GM12864 (cell line): ENCODE data around the gene TAF6.

ENCODE experiments used
- DNase-seq: peaks from one replicate; pipeline ENCODE4 v3.0.0-alpha.2; 2011; ENCODE audit warnings: low read depth
- H3K4me3 ChIP-seq: 2 replicates; pipeline ENCODE4 v1.5.1; 2011; ENCODE audit warnings: mild to moderate bottlenecking, low read depth, low read length, control low read depth
- CTCF ChIP-seq: IDR thresholded peaks from 2 replicates; pipeline ENCODE4 v1.5.1; 2011; ENCODE audit warnings: low read depth, mild to moderate bottlenecking, moderate library complexity, low read length, control low read depth, inconsistent platforms; ENCODE audit errors: missing control alignments

Gene TAF6

GRCh38 chr7:100077205-100077604, 42.0 kb downstream of the TAF6 start:
- no peak for DNase-seq
- no peak for TF ChIP-seq CTCF
- H3K4me3 ChIP-seq: no peak overlapping the region

GRCh38 chr7:100075418-100075817, 43.7 kb downstream of the TAF6 start:
- no peak for DNase-seq
- no peak for TF ChIP-seq CTCF
- no peak overlapping the region for H3K4me3 ChIP-seq

GRCh38 chr7:100074841-100075240, 44.3 kb downstream of the TAF6 start:
- TF ChIP-seq CTCF: no peak
- H3K4me3 ChIP-seq: no peak overlapping the region
- DNase-seq: no peak

GRCh38 chr7:100072462-100072861, 46.7 kb downstream of the TAF6 start:
- DNase-seq: no peak
- H3K4me3 ChIP-seq: no peak overlapping the region

GRCh38 chr7:100071018-100071723, 48.0 kb downstream of the TAF6 start:
- DNase-seq: no peak
- H3K4me3 ChIP-seq: no peak overlapping the region
- TF ChIP-seq CTCF: no peak

More at GRCh38 chr7:100072462-100072861, 46.7 kb downstream of the TAF6 start:
- TF ChIP-seq CTCF: no peak

GRCh38 chr7:100069991-100070390, 49.2 kb downstream of the TAF6 start:
- DNase-seq: no peak
- no peak overlapping the region for H3K4me3 ChIP-seq
- TF ChIP-seq CTCF: no peak

GRCh38 chr7:100066953-100067352, 52.2 kb downstream of the TAF6 start:
- H3K4me3 ChIP-seq: no peak overlapping the region
- no peak for TF ChIP-seq CTCF
- DNase-seq: no peak
